Ovary (tissue), 9 donors: ENCODE measurements around the gene DQX1. TPM values are rescaled to one million over a fixed set of nuclear protein-coding genes. Genes with fewer than 3 reads are reported as not detected.

Source experiments
- DNase-seq, 5 donors: peaks; one replicate each; pipeline ENCODE4 v3.0.0-alpha.2; 2019 to 2020
- H3K27ac ChIP-seq, 2 donors: fragments of 200-600 bp; one replicate each; pipeline versions ENCODE4 v1.5.1 to v1.8.0; 2019 to 2022
- H3K27me3 ChIP-seq: fragments of 200-600 bp; one replicate; pipeline ENCODE4 v1.8.0; 2022
- H3K36me3 ChIP-seq: fragments of 200-600 bp; sonication (generic); one replicate; pipeline ENCODE4 v1.5.1; 2019
- H3K4me1 ChIP-seq: one replicate; pipeline ENCODE4 v1.8.1; 2013; ENCODE audit warnings: mild to moderate bottlenecking, moderate library complexity; ENCODE audit not compliant: insufficient read depth
- H3K4me3 ChIP-seq: fragments of 200-600 bp; sonication (generic); one replicate; pipeline ENCODE4 v1.5.1; 2017
- H3K9me3 ChIP-seq, 2 donors: fragments of 200-600 bp in 1 of 2; sonication (generic) in 1 of 2; one replicate each; pipeline versions ENCODE4 v1.5.1 to v1.8.1; 2013 to 2019; ENCODE audit warnings: mild to moderate bottlenecking in 1 of 2, moderate library complexity in 1 of 2
- CTCF ChIP-seq, 3 donors: fragments of 450-650 bp in 2 of 3; fragments of 200-600 bp in 1 of 3; IDR thresholded peaks; one replicate each; pipeline versions ENCODE4 v1.5.1 to v1.8.0; 2016 to 2022; ENCODE audit warnings: antibody characterized with exemption in 3 of 3, mild to moderate bottlenecking in 1 of 3
- EP300 ChIP-seq: sonication (generic); formaldehyde crosslinking; IDR thresholded peaks from one replicate; pipeline ENCODE4 v1.6.1; 2017; ENCODE audit warnings: antibody characterized with exemption
- POLR2A ChIP-seq: fragments of 450-650 bp; IDR thresholded peaks from one replicate; pipeline ENCODE4 v1.6.1; 2017; ENCODE audit warnings: antibody characterized with exemption, mild to moderate bottlenecking, moderate library complexity
- WGBS, 3 donors: extraction: QIAGEN DNeasy Blood & Tissue Kit in 1 of 3; methylation state at CpG; one replicate each; pipeline versions ENCODE4 v1.1.5 to v1.1.7; 2013 to 2017; 5-methylcytosine and 5-hydroxymethylcytosine counted together
- intact Hi-C, 4 donors: fragments of 100-400 bp; cut with DNase I; formaldehyde crosslinking; loops; one replicate each; pipeline versions ENCODE4 v1.11.0 to v1.15.1; 2022 to 2023
- polyA plus RNA-seq, 2 donors: library from polyadenylated mRNA; stranded (reverse); fragments of 200-250 nt in 1 of 2; fragments of 350-450 nt in 1 of 2; fragmentation: Illumina TruSeq in 1 of 2; extraction: RNeasy Lipid Tissue Mini Kit (QIAGEN cat#74804) in 1 of 2; gene quantifications; one replicate each; pipeline ENCODE4 v1.2.3, GENCODE V29; 2013 to 2014
- total RNA-seq, 7 donors: library from RNA; depleted of rRNA in 2 of 7; stranded (reverse); fragments of >200 nt in 2 of 7; fragmentation: NEBNext Ultra II Directional in 3 of 7; extraction: Animal tissue kit (Norgen Biotek cat#: 25700) in 3 of 7; gene quantifications; one replicate each; pipeline versions ENCODE4 v1.1.0 to v1.2.4, GENCODE V29; 2016 to 2023
- donor health status: DM: no; HTN: no; CAD: no; lungs with moderate emphysema.
- donor health status: DM: no; HTN: no; CAD: no.
- donor health status: Bipolar disorder and iron deficiency.
- donor health status: DM: yes; HTN: yes; CAD: no.
- donor health status: DM: no; HTN: no; CAD: no.
- donor health status: DM: yes; HTN: yes; CAD: no.

DQX1 gene
- total and polyA plus RNA-seq, 9 donors = 0.06 to 1.1 (median 0.22) TPM; not detected in 5

GRCh38 chr2:74552914-74553811 lies 27.1 kb upstream of the DQX1 start:
- DNase-seq = peak; percentile 34 to 56 (median 50)
- Histone ChIP-seq H3K9me3 (no peaks in the 10 kb centered on the region), H3K27ac (no peak overlapping the region), H3K4me3 (peak overlapping the region; percentile 92), H3K27me3 (no peaks in the 10 kb centered on the region), H3K36me3 (no peaks in the 10 kb centered on the region), H3K4me1 (peaks cover 11% of the 10 kb centered on the region)
- TF ChIP-seq CTCF (IDR thresholded peaks at IDR 0.05) (no peak), POLR2A (no peak), EP300 (no peak)
- 22 to 27% (median 26%) methylated on average over 27 of the region's 27 CpGs for WGBS, 3 donors
- intact Hi-C loops = no loop called here

DNA sequence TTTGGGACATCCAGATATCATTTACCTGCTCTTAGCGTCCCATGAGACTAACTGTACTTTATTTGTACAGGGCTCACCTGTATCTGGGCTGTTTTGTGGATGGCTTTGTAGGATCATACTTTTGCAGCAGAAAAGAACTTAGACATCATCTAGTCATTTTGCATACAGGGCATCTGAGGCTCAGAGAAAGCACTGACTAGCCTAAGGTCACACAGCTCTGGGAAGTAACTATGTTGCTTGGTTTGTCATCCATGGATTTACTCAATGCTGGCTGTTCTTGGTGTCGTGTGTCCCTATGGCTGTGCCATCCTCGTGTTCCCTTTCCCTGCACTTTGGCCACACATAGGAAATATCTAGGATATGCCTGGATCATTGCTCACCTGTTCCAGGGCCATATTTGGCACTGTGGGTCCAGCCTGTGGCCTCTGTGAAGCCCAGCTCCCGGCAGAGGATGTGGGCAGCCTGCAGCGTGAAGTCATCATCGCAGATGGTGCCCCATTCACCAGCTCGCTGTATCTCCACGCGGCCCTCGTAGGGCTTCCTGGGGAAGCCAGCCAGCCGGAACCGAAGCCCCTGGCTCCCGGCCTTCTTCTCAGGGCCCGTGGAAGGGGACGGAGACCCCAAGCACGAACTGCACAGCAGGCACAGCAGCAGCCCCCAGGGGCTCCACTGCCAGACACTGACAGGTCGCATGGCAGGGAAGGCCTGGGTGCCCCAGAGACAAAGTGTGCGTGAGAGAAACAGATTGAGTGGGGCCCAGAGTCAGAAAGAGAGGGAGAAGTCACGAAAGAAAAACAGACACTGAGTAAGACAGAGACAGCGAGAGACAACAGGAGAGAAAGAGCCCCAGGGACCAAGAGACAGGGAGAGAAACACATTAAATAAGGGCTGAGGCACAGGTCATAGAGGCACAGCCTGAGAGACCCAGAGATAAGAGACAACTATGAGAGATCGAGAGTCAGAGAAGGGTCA lies 26.2 kb upstream of the DQX1 start:
- no peaks in the 10 kb centered on the region for H3K27me3 ChIP-seq
- intact Hi-C loops = no loop called here
- peaks cover 11% of the 10 kb centered on the region for H3K4me1 ChIP-seq
- 86 to 88% (median 86%) methylated on average over 21 of the region's 21 CpGs for WGBS, 3 donors
- H3K9me3 ChIP-seq = no peaks in the 10 kb centered on the region
- H3K4me3 ChIP-seq = no peak overlapping the region
- H3K36me3 ChIP-seq = no peaks in the 10 kb centered on the region
- no peak for DNase-seq
- TF ChIP-seq CTCF (IDR thresholded peaks at IDR 0.05) = no peak
- no peak overlapping the region for H3K27ac ChIP-seq

DNA sequence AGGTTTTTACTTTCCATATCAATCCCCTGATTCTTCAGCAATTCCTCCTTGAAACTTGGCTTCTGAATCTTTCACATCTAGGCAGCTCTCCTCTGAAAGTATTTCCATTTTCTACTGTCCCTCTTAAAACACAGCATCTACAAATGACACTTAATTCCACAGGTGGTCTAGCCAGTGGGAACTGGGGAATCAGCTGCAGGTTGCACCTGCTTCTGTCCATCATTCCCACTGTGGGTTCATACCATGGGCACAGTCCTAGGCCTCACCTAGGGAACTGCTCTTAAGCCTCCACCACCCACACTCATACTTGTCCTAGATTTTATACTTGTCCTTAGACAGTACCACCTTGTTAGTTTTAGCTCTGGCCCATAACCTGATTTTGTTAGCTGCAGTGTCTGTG lies 25.5 kb upstream of the DQX1 start:
- no peaks in the 10 kb centered on the region for H3K36me3 ChIP-seq
- no peak overlapping the region for H3K4me3 ChIP-seq
- no peaks in the 10 kb centered on the region for H3K9me3 ChIP-seq
- TF ChIP-seq EP300 = no peak
- TF ChIP-seq POLR2A = no peak
- TF ChIP-seq CTCF (IDR thresholded peaks at IDR 0.05) = no peak
- peaks cover 11% of the 10 kb centered on the region for H3K4me1 ChIP-seq
- no peaks in the 10 kb centered on the region for H3K27me3 ChIP-seq
- H3K27ac ChIP-seq = no peak overlapping the region
- intact Hi-C loops = no loop called here
- no peak for DNase-seq

DNA sequence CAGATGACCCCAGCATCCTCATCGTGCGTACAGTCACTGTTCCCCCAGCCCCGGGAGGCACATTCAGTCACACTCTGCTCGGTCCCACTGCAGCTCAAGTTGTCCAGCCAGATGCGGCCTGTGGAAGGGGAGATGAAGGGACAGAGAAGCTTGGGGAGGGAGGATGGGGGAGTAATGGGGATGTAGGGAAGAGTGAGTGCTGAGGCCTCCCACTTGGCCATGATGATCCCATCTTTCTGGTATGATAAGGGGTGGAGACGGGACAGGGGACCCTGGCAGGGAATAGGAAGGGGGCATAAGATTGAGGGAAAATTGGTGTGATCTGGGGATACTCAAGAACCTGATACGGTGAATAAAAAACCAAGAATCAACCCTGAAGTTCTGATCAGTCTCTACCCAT lies 24.2 kb upstream of the DQX1 start:
- intact Hi-C loops = no loop called here
- TF ChIP-seq CTCF (IDR thresholded peaks at IDR 0.05) = no peak
- no peak for TF ChIP-seq POLR2A
- no peak for TF ChIP-seq EP300
- WGBS, 3 donors = 93 to 94% (median 93%) methylated on average over 7 of the region's 7 CpGs
- DNase-seq = no peak
- Histone ChIP-seq H3K4me3 (no peak overlapping the region), H3K9me3 (no peaks in the 10 kb centered on the region), H3K36me3 (no peaks in the 10 kb centered on the region), H3K27me3 (no peaks in the 10 kb centered on the region), H3K4me1 (peaks cover 11% of the 10 kb centered on the region), H3K27ac (no peak overlapping the region)
